H1 (cell line): ENCODE results near the gene SMYD3. TPM values are rescaled to one million over a fixed set of nuclear protein-coding genes. Genes with fewer than 3 reads are reported as not detected.

Source experiments
- CTCF ChIA-PET: fragments of 300-600 bp; sonication (Branson Sonifier 250); formaldehyde crosslinking; loops from one replicate; lab custom pipeline; 2021; ENCODE audit not compliant: partially characterized antibody; lab: Charles Lee
- POLR2A ChIA-PET: fragments of 300-600 bp; sonication (Branson Sonifier 250); formaldehyde crosslinking; loops from one replicate; lab custom pipeline; 2021; ENCODE audit warnings: inconsistent platforms; ENCODE audit not compliant: partially characterized antibody; lab: Charles Lee
- DNase-seq, 2 experiments: peaks; one replicate each; pipeline versions ENCODE4 v3.0.0 to v3.0.0-alpha.2; 2010 to 2022; ENCODE audit warnings: low spot score in 2 of 2, low read depth in 1 of 2, mixed read lengths in 1 of 2
- FAIRE-seq: peaks from 2 replicates; lab custom pipeline; 2011; peaks lifted over from hg19 to GRCh38; lab: Jason Lieb, UNC
- H2AFZ ChIP-seq: 2 replicates; pipeline ENCODE4 v1.8.1; 2012; ENCODE audit warnings: low read length, inconsistent platforms
- H2AK5ac ChIP-seq: 2 replicates; pipeline ENCODE4 v1.6.1; 2013; ENCODE audit warnings: low read depth, low read length
- H2BK120ac ChIP-seq: replicated peaks from 2 replicates; pipeline ENCODE3; 2013; ENCODE audit warnings: low read depth, low read length, inconsistent platforms
- H2BK12ac ChIP-seq: 2 replicates; pipeline ENCODE4 v1.6.1; 2013; ENCODE audit warnings: low read depth, low read length
- H2BK15ac ChIP-seq: 2 replicates; pipeline ENCODE4 v1.6.1; 2013; ENCODE audit warnings: low read length
- H2BK20ac ChIP-seq: 2 replicates; pipeline ENCODE4 v1.6.1; 2013; ENCODE audit warnings: low read length
- H2BK5ac ChIP-seq: 2 replicates; pipeline ENCODE4 v1.6.1; 2013; ENCODE audit warnings: low read depth, low read length
- H3K14ac ChIP-seq: 2 replicates; pipeline ENCODE4 v1.6.1; 2013; ENCODE audit warnings: inconsistent platforms; ENCODE audit not compliant: insufficient read length
- H3K18ac ChIP-seq: 2 replicates; pipeline ENCODE4 v1.6.1; 2013; ENCODE audit warnings: low read length; ENCODE audit errors: extremely low read depth
- H3K23ac ChIP-seq: 2 replicates; pipeline ENCODE4 v1.6.1; 2013; ENCODE audit warnings: inconsistent platforms; ENCODE audit not compliant: insufficient read length
- H3K23me2 ChIP-seq: 2 replicates; pipeline ENCODE4 v1.6.1; 2013; ENCODE audit warnings: low read depth, low read length
- H3K27ac ChIP-seq: 2 replicates; pipeline ENCODE4 v1.6.1; 2011; ENCODE audit warnings: low read depth, low read length, inconsistent platforms
- H3K27me3 ChIP-seq, 4 experiments: replicated peaks in 1 of 4; 1 replicate in 1 of 4; 2 replicates in 3 of 4; pipeline versions ENCODE4 v1.6.1 to v1.8.1; 2011 to 2013; ENCODE audit warnings: low read length in 3 of 4, mild to moderate bottlenecking in 3 of 4, inconsistent platforms in 2 of 4, mixed read lengths in 2 of 4, moderate library complexity in 1 of 4; ENCODE audit not compliant: control insufficient read depth in 3 of 4, insufficient read depth in 3 of 4; ENCODE audit errors: extremely low read depth in 1 of 4
- H3K36me3 ChIP-seq, 4 experiments: 2 replicates each; pipeline versions ENCODE4 v1.6.1 to v1.8.1; 2011 to 2013; ENCODE audit warnings: mild to moderate bottlenecking in 4 of 4, low read length in 3 of 4, moderate library complexity in 2 of 4, control low read depth in 1 of 4, inconsistent platforms in 1 of 4; ENCODE audit not compliant: insufficient read depth in 4 of 4, control insufficient read depth in 2 of 4
- H3K4ac ChIP-seq: replicated peaks from 2 replicates; pipeline ENCODE3; 2013; ENCODE audit warnings: low read length, low read depth, mixed read lengths, inconsistent platforms; ENCODE audit not compliant: insufficient read length
- H3K4me1 ChIP-seq, 4 experiments: replicated peaks in 1 of 4; 1 replicate in 1 of 4; 2 replicates in 3 of 4; pipeline versions ENCODE4 v1.6.1 to v1.8.1; 2011 to 2013; ENCODE audit warnings: low read length in 3 of 4, inconsistent platforms in 2 of 4, mixed read lengths in 1 of 4; ENCODE audit not compliant: insufficient read depth in 4 of 4, control insufficient read depth in 3 of 4
- H3K4me2 ChIP-seq, 2 experiments: 2 replicates each; pipeline versions ENCODE4 v1.6.1 to v1.8.1; 2011 to 2013; ENCODE audit warnings: low read depth in 2 of 2, low read length in 2 of 2, control low read depth in 1 of 2, inconsistent platforms in 1 of 2, mild to moderate bottlenecking in 1 of 2; ENCODE audit not compliant: insufficient read depth in 1 of 2
- H3K4me3 ChIP-seq, 4 experiments: fragments of 200-600, 300-600 bp in 1 of 4; sonication (generic), shearing (Covaris generic), sonication (Bioruptor Twin) in 1 of 4; 2 replicates each; pipeline versions ENCODE4 v1.5.1 to v1.8.1; 2011 to 2016; ENCODE audit warnings: low read length in 4 of 4, low read depth in 3 of 4, control low read depth in 2 of 4, inconsistent platforms in 2 of 4, mild to moderate bottlenecking in 2 of 4, mixed read lengths in 1 of 4, moderate library complexity in 1 of 4; ENCODE audit not compliant: insufficient read depth in 2 of 4; ENCODE audit errors: extremely low read depth in 1 of 4
- H3K56ac ChIP-seq: replicated peaks from 2 replicates; pipeline ENCODE3; 2013; ENCODE audit warnings: low read depth, mild to moderate bottlenecking, mixed read lengths, low read length, inconsistent platforms; ENCODE audit not compliant: insufficient read length
- H3K79me1 ChIP-seq: 2 replicates; pipeline ENCODE4 v1.6.1; 2013; ENCODE audit warnings: low read depth, low read length, control low read depth
- H3K79me2 ChIP-seq, 2 experiments: 2 replicates each; pipeline versions ENCODE4 v1.6.1 to v1.8.1; 2012 to 2013; ENCODE audit warnings: low read length in 2 of 2, mild to moderate bottlenecking in 2 of 2, inconsistent platforms in 1 of 2; ENCODE audit not compliant: insufficient read depth in 2 of 2, control insufficient read depth in 1 of 2
- H3K9ac ChIP-seq, 4 experiments: replicated peaks in 1 of 4; 1 replicate in 1 of 4; 2 replicates in 3 of 4; pipeline versions ENCODE4 v1.6.1 to v1.8.1; 2011 to 2013; ENCODE audit warnings: low read depth in 3 of 4, low read length in 3 of 4, control low read depth in 2 of 4, mild to moderate bottlenecking in 2 of 4, moderate library complexity in 2 of 4, inconsistent platforms in 1 of 4; ENCODE audit errors: extremely low read depth in 1 of 4
- H3K9me3 ChIP-seq, 2 experiments: 2 replicates each; pipeline versions ENCODE4 v1.6.1 to v1.8.1; 2012 to 2013; ENCODE audit warnings: mild to moderate bottlenecking in 2 of 2, moderate library complexity in 2 of 2, control low read depth in 1 of 2, inconsistent platforms in 1 of 2, low read depth in 1 of 2, low read length in 1 of 2, mixed read lengths in 1 of 2; ENCODE audit not compliant: insufficient read depth in 2 of 2
- H4K20me1 ChIP-seq, 2 experiments: replicated peaks in 1 of 2; 2 replicates each; pipeline versions ENCODE3 to v1.8.1; 2011 to 2013; ENCODE audit warnings: inconsistent platforms in 2 of 2, low read length in 2 of 2, mild to moderate bottlenecking in 1 of 2; ENCODE audit not compliant: insufficient read depth in 2 of 2, control insufficient read depth in 1 of 2
- H4K5ac ChIP-seq: 2 replicates; pipeline ENCODE4 v1.6.1; 2013; ENCODE audit warnings: low read length, low read depth, mixed read lengths, inconsistent platforms; ENCODE audit not compliant: insufficient read length
- H4K8ac ChIP-seq: 2 replicates; pipeline ENCODE4 v1.8.0; 2013; ENCODE audit warnings: mild to moderate bottlenecking, moderate library complexity, low read length, inconsistent platforms; ENCODE audit not compliant: insufficient read depth; ENCODE audit errors: extremely low read depth
- H4K91ac ChIP-seq: replicated peaks from 2 replicates; pipeline ENCODE3; 2013; ENCODE audit warnings: low read length, mixed read lengths, inconsistent platforms; ENCODE audit not compliant: insufficient read length
- CHD1 ChIP-seq: IDR thresholded peaks from 2 replicates; pipeline ENCODE4 v1.6.1; 2012; ENCODE audit warnings: low read depth, low read length, improper control_type of control experiment
- EZH2 ChIP-seq: fragments of 200-600 bp; sonication (generic); IDR thresholded peaks from 2 replicates; pipeline ENCODE4 v1.7.1; 2012; ENCODE audit warnings: low read depth, mild to moderate bottlenecking, moderate library complexity, low read length, inconsistent platforms; ENCODE audit not compliant: severe bottlenecking
- HDAC2 ChIP-seq, 2 experiments: fragments of 300-600 bp in 1 of 2; sonication (generic) in 1 of 2; IDR thresholded peaks; 2 replicates each; pipeline ENCODE4 v1.6.1; 2011 to 2012; ENCODE audit warnings: low read depth in 2 of 2, low read length in 2 of 2, mild to moderate bottlenecking in 2 of 2, moderate library complexity in 2 of 2, borderline replicate concordance in 1 of 2, inconsistent platforms in 1 of 2
- KDM5A ChIP-seq: fragments of 200-600 bp; IDR thresholded peaks from 2 replicates; pipeline ENCODE4 v1.7.1; 2012; ENCODE audit warnings: mild to moderate bottlenecking, low read length, inconsistent platforms, mixed read lengths
- NANOG ChIP-seq: IDR thresholded peaks from 2 replicates; pipeline ENCODE4 v1.6.1; 2011; ENCODE audit warnings: low read length, low read depth, mild to moderate bottlenecking, inconsistent platforms; ENCODE audit not compliant: insufficient read depth, poor library complexity, severe bottlenecking
- RBBP5 ChIP-seq: IDR thresholded peaks from 2 replicates; pipeline ENCODE4 v1.7.1; 2012; ENCODE audit warnings: low read depth, mild to moderate bottlenecking, inconsistent platforms, low read length, moderate library complexity, borderline replicate concordance
- RFX5 ChIP-seq: IDR thresholded peaks from 2 replicates; pipeline ENCODE4 v1.6.1; 2011; ENCODE audit warnings: low read depth, low read length, improper control_type of control experiment, borderline replicate concordance
- TBP ChIP-seq: IDR thresholded peaks from 2 replicates; pipeline ENCODE4 v1.6.1; 2011; ENCODE audit warnings: low read depth, low read length, improper control_type of control experiment
- WGBS, 2 experiments: shearing (Covaris generic) in 1 of 2; methylation state at CpG; one replicate each; pipeline versions ENCODE4 v1.1.6 to v1.1.7; 2013 to 2015; ENCODE audit warnings: low lambda C conversion rate in 2 of 2, mixed read lengths in 2 of 2, inconsistent platforms in 1 of 2, low coverage in 1 of 2, missing lambda C conversion rate in 1 of 2; ENCODE audit not compliant: insufficient replicate concordance in 2 of 2, insufficient coverage in 1 of 2, insufficient read length in 1 of 2; ENCODE audit errors: extremely low coverage in 1 of 2, missing lambda C conversion rate in 1 of 2; 5-methylcytosine and 5-hydroxymethylcytosine counted together
- polyA plus RNA-seq, 7 experiments: library from polyadenylated mRNA; depleted of rRNA in 3 of 7; stranded (reverse) in 5 of 7; unstranded in 2 of 7; fragments of >200 nt in 5 of 7; fragments of 200-250 nt in 2 of 7; gene quantifications; 1 replicate in 5 of 7; 2 replicates in 1 of 7; 4 replicates in 1 of 7; pipeline versions ENCODE4 v1.2.1 to v1.2.3, GENCODE V29; 2011 to 2013; ENCODE audit warnings: missing spikeins in 2 of 7, mixed read lengths in 2 of 7
- total RNA-seq: library from RNA; stranded (reverse); fragmentation: NEBNext Ultra II Directional; extraction: Animal tissue kit (Norgen Biotek cat#: 25700); gene quantifications from 2 replicates; pipeline ENCODE4 v1.2.1, GENCODE V29; 2021
- TF ChIP-seq, protein P1 (sequence below): IDR thresholded peaks from 2 replicates; pipeline ENCODE4 v1.6.1; 2012; ENCODE audit warnings: inconsistent platforms
- TF ChIP-seq, protein P2 (sequence below), 3 experiments: IDR thresholded peaks; 1 replicate in 2 of 3; 2 replicates in 1 of 3; pipeline versions ENCODE4 v1.5.1 to v1.6.1; 2011; ENCODE audit warnings: low read length in 3 of 3, mild to moderate bottlenecking in 3 of 3, inconsistent platforms in 2 of 3, low read depth in 1 of 3, moderate library complexity in 1 of 3; ENCODE audit not compliant: insufficient read depth in 1 of 3; ENCODE audit errors: control extremely low read depth in 1 of 3

Gene SMYD3
- total and polyA plus RNA-seq, 2 of the 8 experiments (the other 6 are each of a cell fraction or from before 2014, with no cell fraction given) = 17.3 to 25.4 TPM

DNA sequence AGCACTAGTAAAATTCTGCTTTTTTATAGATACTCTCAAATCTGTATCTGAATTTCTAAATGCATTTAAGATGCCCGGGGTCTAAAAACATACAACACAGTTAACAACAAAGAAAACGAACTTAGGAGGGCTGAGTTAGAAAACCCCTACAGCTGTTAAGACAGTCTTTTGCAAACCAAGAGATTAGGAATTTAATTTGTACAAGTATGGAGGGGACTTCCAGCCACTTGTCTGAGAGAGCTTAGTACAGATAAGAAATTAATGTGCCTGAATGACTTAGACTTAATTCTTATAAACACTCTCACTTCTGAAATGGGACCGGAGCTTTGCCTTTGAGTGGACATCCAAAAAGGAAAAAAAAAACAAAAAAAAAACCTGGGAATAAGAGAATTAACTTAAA is 61.6 kb downstream of the SMYD3 start:
- Histone ChIP-seq H3K4me1 (no peaks in the 10 kb centered on the region), H3K18ac (no peak overlapping the region), H2BK20ac (no peak overlapping the region), H3K23ac (no peak overlapping the region), H2BK12ac (no peak overlapping the region), H3K4me3 (no peak overlapping the region), H3K23me2 (no peaks in the 10 kb centered on the region), H2AFZ (no peak overlapping the region), H4K91ac (no peak overlapping the region), H3K36me3 (no peaks in the 10 kb centered on the region), H2AK5ac (no peak overlapping the region), H3K14ac (no peak overlapping the region), H2BK5ac (no peak overlapping the region), H4K20me1 (no peaks in the 10 kb centered on the region), H4K5ac (no peak overlapping the region), H3K9me3 (no peaks in the 10 kb centered on the region), H3K4me2 (no peak overlapping the region), H3K79me1 (no peaks in the 10 kb centered on the region), H2BK15ac (no peak overlapping the region), H3K79me2 (no peaks in the 10 kb centered on the region), H3K4ac (no peak overlapping the region), H3K27me3 (peaks cover 0 to 1% (median 0%) of the 10 kb centered on the region in 4 experiments; a peak in 1 of 7 replicates), H3K56ac (no peak overlapping the region), H2BK120ac (no peak overlapping the region), H3K9ac (no peak overlapping the region), H3K27ac (no peak overlapping the region), H4K8ac (no peak overlapping the region)
- no peak for DNase-seq
- 85% methylated on average over 3 of the region's 3 CpGs; no CpG with 5 or more reads in 1 of the 2 experiments for WGBS, 2 experiments
- POLR2A ChIA-PET = no interaction called here
- CTCF ChIA-PET = interaction anchor here (1.3 kb wide), 1 partner anchor 15 kb away, joined by 3 read pairs; no protein-coding TSS in a partner anchor
- FAIRE-seq = no peak
- TF ChIP-seq NANOG (no peak), CHD1 (no peak), TBP (no peak), HDAC2 (IDR thresholded peaks at IDR 0.05; ENCODE audit: borderline replicate concordance in 1 of 2, low read depth in 2 of 2, low read length in 2 of 2) (no peak), RBBP5 (no peak), EZH2 (no peak), KDM5A (no peak), RFX5 (no peak)
- TF ChIP-seq, protein P1, sequence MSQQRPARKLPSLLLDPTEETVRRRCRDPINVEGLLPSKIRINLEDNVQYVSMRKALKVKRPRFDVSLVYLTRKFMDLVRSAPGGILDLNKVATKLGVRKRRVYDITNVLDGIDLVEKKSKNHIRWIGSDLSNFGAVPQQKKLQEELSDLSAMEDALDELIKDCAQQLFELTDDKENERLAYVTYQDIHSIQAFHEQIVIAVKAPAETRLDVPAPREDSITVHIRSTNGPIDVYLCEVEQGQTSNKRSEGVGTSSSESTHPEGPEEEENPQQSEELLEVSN = no peak
- TF ChIP-seq, protein P2, sequence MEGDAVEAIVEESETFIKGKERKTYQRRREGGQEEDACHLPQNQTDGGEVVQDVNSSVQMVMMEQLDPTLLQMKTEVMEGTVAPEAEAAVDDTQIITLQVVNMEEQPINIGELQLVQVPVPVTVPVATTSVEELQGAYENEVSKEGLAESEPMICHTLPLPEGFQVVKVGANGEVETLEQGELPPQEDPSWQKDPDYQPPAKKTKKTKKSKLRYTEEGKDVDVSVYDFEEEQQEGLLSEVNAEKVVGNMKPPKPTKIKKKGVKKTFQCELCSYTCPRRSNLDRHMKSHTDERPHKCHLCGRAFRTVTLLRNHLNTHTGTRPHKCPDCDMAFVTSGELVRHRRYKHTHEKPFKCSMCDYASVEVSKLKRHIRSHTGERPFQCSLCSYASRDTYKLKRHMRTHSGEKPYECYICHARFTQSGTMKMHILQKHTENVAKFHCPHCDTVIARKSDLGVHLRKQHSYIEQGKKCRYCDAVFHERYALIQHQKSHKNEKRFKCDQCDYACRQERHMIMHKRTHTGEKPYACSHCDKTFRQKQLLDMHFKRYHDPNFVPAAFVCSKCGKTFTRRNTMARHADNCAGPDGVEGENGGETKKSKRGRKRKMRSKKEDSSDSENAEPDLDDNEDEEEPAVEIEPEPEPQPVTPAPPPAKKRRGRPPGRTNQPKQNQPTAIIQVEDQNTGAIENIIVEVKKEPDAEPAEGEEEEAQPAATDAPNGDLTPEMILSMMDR (IDR thresholded peaks at IDR 0.05; ENCODE audit: control extremely low read depth in 1 of 3, insufficient read depth in 1 of 3, low read depth in 1 of 3, low read length in 3 of 3) = no peak
